HG02885 (cell line): ENCODE results near the gene ADM2.

Source experiments
- ATAC-seq: cut with Tn5 transposase; IDR thresholded peaks from one replicate; pipeline ENCODE4 v1.9.1; 2021; ENCODE audit warnings: mild to moderate bottlenecking; ENCODE audit not compliant: unreplicated experiment, poor library complexity

The ADM2 gene

DNA sequence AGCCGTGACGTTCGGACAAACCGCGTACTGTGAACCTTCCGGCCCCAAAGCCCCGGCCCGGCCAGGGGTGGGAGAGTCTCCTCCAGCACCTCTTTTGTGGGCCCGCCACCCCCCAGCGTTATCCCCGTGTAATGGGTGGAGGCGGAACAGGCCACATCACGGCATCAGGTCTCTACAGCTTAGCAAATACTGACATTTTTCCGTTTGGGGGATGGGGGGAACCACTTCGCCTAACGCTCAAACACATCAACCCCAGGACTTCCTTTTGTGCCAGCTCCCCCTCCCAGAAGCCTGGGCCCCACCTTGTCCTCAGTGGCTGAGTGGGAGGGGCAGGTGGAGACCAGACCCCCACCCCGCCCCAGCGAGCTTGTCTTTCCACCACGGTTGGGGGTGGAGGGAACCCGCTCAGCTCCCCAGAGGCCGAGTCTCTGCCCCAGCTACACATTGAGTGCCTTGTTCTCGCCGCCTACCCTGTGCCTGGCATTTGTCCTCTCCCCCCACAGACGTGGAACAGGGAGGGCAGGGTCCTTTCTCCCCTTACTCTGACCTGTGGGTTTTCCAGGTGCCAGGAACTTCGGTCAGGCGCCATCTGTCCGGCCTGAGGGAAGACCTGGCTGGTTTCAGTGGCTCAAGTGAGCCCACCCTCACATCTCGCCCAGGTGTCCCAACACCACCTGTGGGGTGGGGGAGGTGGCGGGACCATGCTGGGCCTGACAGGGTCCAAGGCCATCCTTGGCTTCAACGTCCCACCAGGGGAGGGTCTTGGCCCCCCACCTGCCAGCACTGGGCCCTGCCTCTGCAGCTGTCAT lies 36.1 kb upstream of the ADM2 start:
- no peak for ATAC-seq

- ATAC-seq = no peak
These were observed 35.2 kb upstream of the ADM2 start for GRCh38 chr22:50445880-50446707.

- ATAC-seq = no peak
These were observed 34.4 kb upstream of the ADM2 start for GRCh38 chr22:50446708-50447575.

GRCh38 chr22:50447576-50448551 lies 33.5 kb upstream of the ADM2 start:
- no peak for ATAC-seq

GRCh38 chr22:50452649-50453048 lies 28.7 kb upstream of the ADM2 start:
- ATAC-seq = no peak

- ATAC-seq = no peak
These were observed 26.7 kb upstream of the ADM2 start for GRCh38 chr22:50454556-50455075.

DNA sequence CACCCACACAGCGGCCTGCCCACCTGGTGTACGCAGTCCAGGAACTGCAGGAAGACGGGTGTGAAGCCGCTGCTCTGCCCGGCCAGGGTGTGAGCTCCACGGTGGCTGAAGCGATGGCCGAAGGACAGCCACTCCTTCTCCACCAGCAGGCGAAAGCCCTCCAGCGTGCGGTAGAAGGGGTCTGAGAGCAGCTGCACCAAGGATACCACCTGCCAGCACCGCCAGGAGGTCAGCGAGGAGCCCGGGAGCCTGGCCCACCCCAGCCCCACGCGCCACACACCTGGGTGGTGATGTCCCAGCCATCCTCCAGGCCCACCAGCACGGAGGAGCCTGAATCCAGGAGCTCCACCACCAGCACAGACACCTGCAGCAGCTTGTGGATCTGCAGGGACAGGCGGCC lies 26.1 kb upstream of the ADM2 start:
- ATAC-seq = no peak

- ATAC-seq = no peak
These were observed 25.3 kb upstream of the ADM2 start for GRCh38 chr22:50456026-50456425.

GRCh38 chr22:50456466-50457234 lies 24.7 kb upstream of the ADM2 start:
- no peak for ATAC-seq

GRCh38 chr22:50459016-50459415 lies 22.3 kb upstream of the ADM2 start:
- ATAC-seq = no peak

- no peak for ATAC-seq
These were observed 21.7 kb upstream of the ADM2 start for GRCh38 chr22:50459496-50460140.

DNA sequence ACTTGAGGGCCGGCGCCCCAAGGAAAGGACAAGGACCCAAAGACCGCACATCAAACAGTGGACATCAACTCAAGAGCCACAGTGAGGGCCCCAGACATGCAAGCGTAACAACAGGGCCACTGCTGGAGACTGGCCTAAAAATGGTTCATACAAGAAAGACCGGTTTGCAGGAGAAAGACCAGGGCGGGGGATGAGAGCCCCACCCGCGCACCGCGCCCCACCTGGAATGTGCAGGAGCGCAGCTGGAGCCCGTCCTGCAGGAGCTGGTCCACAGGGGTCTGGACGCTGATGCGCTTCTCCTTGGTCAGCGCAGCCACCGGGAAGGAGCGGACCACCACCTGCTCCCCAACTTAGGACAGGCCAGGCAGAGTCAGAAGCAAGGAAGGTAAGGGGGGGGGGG lies 20.4 kb upstream of the ADM2 start:
- no peak for ATAC-seq

- ATAC-seq = no peak
These were observed 19.8 kb upstream of the ADM2 start for GRCh38 chr22:50461536-50461935.

- ATAC-seq = no peak
These were observed 19.3 kb upstream of the ADM2 start for GRCh38 chr22:50461979-50462540.

- ATAC-seq = no peak
These were observed 18.0 kb upstream of the ADM2 start for GRCh38 chr22:50463188-50463900.

GRCh38 chr22:50464451-50464850 lies 16.9 kb upstream of the ADM2 start:
- no peak for ATAC-seq
